Gastrocnemius medialis (tissue), 4 donors: Measurements from ENCODE around the gene SCN4A. TPM values are rescaled to one million over a fixed set of nuclear protein-coding genes. Genes with fewer than 3 reads are reported as not detected.

Experiments used
- ATAC-seq, 2 donors: fragments of 150-250 bp; one replicate each; pipeline ENCODE4 v1.9.1; 2016
- DNase-seq, 2 donors: peaks; one replicate each; pipeline ENCODE4 v3.0.0-alpha.2; 2019
- H3K27ac ChIP-seq, 4 donors: fragments of 200-600 bp; sonication (generic); 1 replicate in 1 of 4; 2 replicates in 3 of 4; pipeline ENCODE4 v1.5.1; 2016 to 2018; ENCODE audit warnings: mild to moderate bottlenecking in 2 of 4, moderate library complexity in 1 of 4
- H3K27me3 ChIP-seq, 3 donors: fragments of 200-600 bp; sonication (generic) in 2 of 3; 1 replicate in 1 of 3; 2 replicates in 2 of 3; pipeline versions ENCODE4 v1.5.1 to v1.6.0; 2016 to 2019; ENCODE audit warnings: mild to moderate bottlenecking in 1 of 3, moderate library complexity in 1 of 3
- H3K36me3 ChIP-seq, 2 donors: fragments of 200-600 bp; sonication (generic) in 1 of 2; one replicate each; pipeline ENCODE4 v1.5.1; 2017 to 2018
- H3K4me1 ChIP-seq, 2 donors: fragments of 200-600 bp; sonication (generic) in 1 of 2; one replicate each; pipeline ENCODE4 v1.5.1; 2016 to 2017; ENCODE audit warnings: mild to moderate bottlenecking in 2 of 2
- H3K4me3 ChIP-seq, 4 donors: fragments of 200-600 bp; sonication (generic) in 3 of 4; 1 replicate in 1 of 4; 2 replicates in 3 of 4; pipeline ENCODE4 v1.5.1; 2016 to 2019; ENCODE audit warnings: mild to moderate bottlenecking in 2 of 4
- H3K9me3 ChIP-seq, 3 donors: fragments of 200-600 bp; sonication (generic) in 2 of 3; 1 replicate in 1 of 3; 2 replicates in 2 of 3; pipeline ENCODE4 v1.5.1; 2016 to 2019
- CTCF ChIP-seq, 5 experiments: fragments of 450-650 bp in 3 of 5; fragments of 200-600 bp in 2 of 5; sonication (generic) in 2 of 5; IDR thresholded peaks in 4 of 5; conservative IDR thresholded peaks in 1 of 5; 1 replicate in 4 of 5; 2 replicates in 1 of 5; pipeline ENCODE4 v1.5.1; 2016 to 2019; ENCODE audit warnings: antibody characterized with exemption in 5 of 5, mild to moderate bottlenecking in 3 of 5, moderate library complexity in 3 of 5
- POLR2A ChIP-seq, 2 donors: fragments of 450-650 bp; IDR thresholded peaks; one replicate each; pipeline ENCODE4 v1.6.1; 2017; ENCODE audit warnings: antibody characterized with exemption in 2 of 2, mild to moderate bottlenecking in 2 of 2, moderate library complexity in 2 of 2
- in situ Hi-C, 4 donors: fragments of 200-750 bp; cut with MboI; loops; one replicate each; pipeline versions ENCODE4 v1.15.0 to v1.8.0; 2017; ENCODE audit warnings: low sequenced_read_pairs in 4 of 4
- intact Hi-C: fragments of 100-400 bp; cut with DNase I; formaldehyde crosslinking; loops from one replicate; pipeline ENCODE4 v1.15.1; 2023; ENCODE audit warnings: low total_unique reads
- total RNA-seq, 4 donors: library from RNA; depleted of rRNA; stranded (reverse); fragments of >200 nt; gene quantifications; one replicate each; pipeline versions ENCODE4 v1.1.0 to v1.2.3, GENCODE V29; 2016

The SCN4A gene
- total RNA-seq, 4 donors from 2014 or later, result 45.3 to 107 (median 69.1) TPM

- TF ChIP-seq CTCF (IDR thresholded peaks at IDR 0.05 in 4 of 5, conservative IDR thresholded peaks at IDR 0.05 in 1 of 5) (no peak), POLR2A (IDR thresholded peaks at IDR 0.05) (peak in 1 of 2 donors; percentile 33)
- peak in 1 of 2 donors; percentile 43 for DNase-seq
- in situ Hi-C loops, result no loop called here
- Histone ChIP-seq H3K27ac (peak overlapping the region; percentile 98 to 100 (median 99)), H3K4me3 (peak overlapping the region; percentile 66 to 73 (median 68)), H3K36me3 (no peaks in the 10 kb centered on the region), H3K4me1 (peaks cover 60 to 62% of the 10 kb centered on the region in 2 donors), H3K9me3 (no peaks in the 10 kb centered on the region), H3K27me3 (no peaks in the 10 kb centered on the region)
- no peak for ATAC-seq
- intact Hi-C loops, result loop anchor here (5.0 to 10.0 kb wide), 3 partner anchors 146 to 213 kb away; partner anchors contain the start of genes CCDC47, DDX42 and SMARCD2
These were observed 15.4 kb upstream of the SCN4A start for GRCh38 chr17:63988127-63988478.

GRCh38 chr17:63987221-63988126, 14.8 kb upstream of the SCN4A start:
- no peaks in the 10 kb centered on the region for H3K36me3 ChIP-seq
- H3K9me3 ChIP-seq, result no peaks in the 10 kb centered on the region
- in situ Hi-C loops, result no loop called here
- no peaks in the 10 kb centered on the region for H3K27me3 ChIP-seq
- ATAC-seq (peak in 1 of 2 donors; percentile 0), DNase-seq (peak in 1 of 2 donors; percentile 41)
- H3K4me3 ChIP-seq, result peak overlapping the region; percentile 66 to 73 (median 68)
- peaks cover 66 to 68% of the 10 kb centered on the region in 2 donors for H3K4me1 ChIP-seq
- peak in 1 of 2 donors; percentile 5 for TF ChIP-seq POLR2A (IDR thresholded peaks at IDR 0.05)
- TF ChIP-seq CTCF (IDR thresholded peaks at IDR 0.05 in 4 of 5, conservative IDR thresholded peaks at IDR 0.05 in 1 of 5), result no peak
- intact Hi-C loops, result loop anchor here (1.0 to 10.0 kb wide), 4 partner anchors 33 to 213 kb away; partner anchors contain the start of genes CCDC47, DDX42 and SMARCD2
- peak overlapping the region; percentile 98 to 100 (median 99) for H3K27ac ChIP-seq

- Histone ChIP-seq H3K36me3 (no peaks in the 10 kb centered on the region), H3K9me3 (no peaks in the 10 kb centered on the region), H3K27me3 (no peaks in the 10 kb centered on the region), H3K4me3 (peak overlapping the region; percentile 66 to 73 (median 68)), H3K27ac (peak overlapping the region; percentile 98 to 100 (median 99)), H3K4me1 (peaks cover 67 to 68% of the 10 kb centered on the region in 2 donors)
- in situ Hi-C loops (no loop called here), intact Hi-C loops (loop anchor here (1.0 to 10.0 kb wide), 5 partner anchors 26 to 212 kb away; partner anchors contain the start of genes CCDC47, DDX42 and SMARCD2)
- TF ChIP-seq POLR2A (IDR thresholded peaks at IDR 0.05) (no peak), CTCF (IDR thresholded peaks at IDR 0.05 in 4 of 5, conservative IDR thresholded peaks at IDR 0.05 in 1 of 5) (no peak)
- ATAC-seq (no peak), DNase-seq (no peak)
These were observed 14.1 kb upstream of the SCN4A start for GRCh38 chr17:63986821-63987220.

GRCh38 chr17:63985387-63986140, 12.8 kb upstream of the SCN4A start:
- intact Hi-C loops, result loop anchor here (1.0 to 10.0 kb wide), 4 partner anchors 24 to 211 kb away; partner anchors contain the start of genes CCDC47, DDX42 and SMARCD2

More at GRCh38 chr17:63985387-63986140, 12.8 kb upstream of the SCN4A start:
- ATAC-seq (no peak), DNase-seq (no peak)
- in situ Hi-C loops, result no loop called here
- Histone ChIP-seq H3K4me3 (peak overlapping the region in 1 of 4 donors; percentile 4), H3K36me3 (no peaks in the 10 kb centered on the region), H3K9me3 (no peaks in the 10 kb centered on the region), H3K27ac (peak overlapping the region; percentile 98 to 100 (median 99)), H3K27me3 (no peaks in the 10 kb centered on the region), H3K4me1 (peaks cover 75 to 76% of the 10 kb centered on the region in 2 donors)
- peak in 1 of 5 experiments; percentile 3 for TF ChIP-seq CTCF (IDR thresholded peaks at IDR 0.05 in 4 of 5, conservative IDR thresholded peaks at IDR 0.05 in 1 of 5)
- no peak for TF ChIP-seq POLR2A (IDR thresholded peaks at IDR 0.05)
